UCSD-AML1 (cell line): Measurements from ENCODE around the gene CLPSL2.

Experiments used
- DNase-seq: peaks from one replicate; lab custom pipeline; 2025; ENCODE audit not compliant: unreplicated experiment; lab: John Stamatoyannopoulos, UW

Gene CLPSL2

DNA sequence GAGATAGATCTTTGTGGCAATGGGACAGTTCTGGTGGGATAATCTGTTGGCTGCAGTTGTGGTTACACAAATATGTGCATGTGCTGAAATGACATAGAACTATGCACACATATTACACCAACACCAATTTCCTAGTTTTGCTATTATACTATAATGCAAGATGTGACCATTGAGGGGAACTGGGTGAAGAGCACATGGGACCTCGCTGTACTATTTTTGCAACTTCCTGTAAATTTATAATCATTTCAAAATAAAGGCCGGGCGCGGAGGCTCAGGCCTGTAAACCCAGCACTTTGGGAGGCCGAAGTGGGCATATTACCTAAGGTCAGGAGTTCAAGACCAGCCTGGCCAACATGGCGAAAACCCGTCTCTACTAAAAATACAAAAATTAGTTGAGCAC is 30.9 kb upstream of the CLPSL2 start:
- DNase-seq = no peak

DNA sequence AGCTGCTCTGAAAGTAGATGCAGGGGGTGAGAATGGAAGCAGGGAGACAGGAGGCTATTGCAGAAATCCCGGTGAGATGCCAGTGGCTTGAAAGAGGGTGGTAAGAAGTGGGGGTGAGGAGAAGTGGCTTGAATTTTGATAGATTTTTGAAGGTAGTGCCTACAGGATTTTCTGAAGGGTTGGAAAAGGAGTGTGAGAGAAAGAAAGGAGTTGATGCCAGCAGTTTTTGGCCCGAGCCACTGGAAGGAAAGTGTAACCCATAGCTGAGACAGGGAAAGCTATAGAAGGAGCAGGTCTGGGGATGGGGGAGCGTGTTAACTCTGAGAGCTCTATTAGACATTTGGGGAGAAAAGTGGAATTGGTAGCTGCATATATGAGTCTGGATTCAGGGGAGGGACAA is 29.9 kb upstream of the CLPSL2 start:
- DNase-seq = no peak

DNA sequence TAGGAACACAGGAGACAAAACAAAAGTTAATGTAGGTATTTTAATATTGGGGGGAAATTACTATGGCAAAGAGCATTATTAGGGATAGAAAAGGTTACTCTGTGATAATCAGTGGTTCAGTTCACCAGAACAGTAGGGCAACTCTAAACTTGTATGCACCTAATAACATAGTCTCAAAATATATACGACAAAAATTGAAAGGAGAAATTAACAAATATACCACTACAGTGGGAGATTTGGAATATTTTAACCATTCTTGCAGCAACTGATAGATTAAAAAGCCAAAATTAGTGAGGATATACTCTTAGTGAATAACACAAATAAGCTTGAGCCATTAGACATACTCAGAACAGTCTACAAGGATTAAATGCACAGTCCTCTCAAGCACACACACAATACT is 28.5 kb upstream of the CLPSL2 start:
- no peak for DNase-seq

DNA sequence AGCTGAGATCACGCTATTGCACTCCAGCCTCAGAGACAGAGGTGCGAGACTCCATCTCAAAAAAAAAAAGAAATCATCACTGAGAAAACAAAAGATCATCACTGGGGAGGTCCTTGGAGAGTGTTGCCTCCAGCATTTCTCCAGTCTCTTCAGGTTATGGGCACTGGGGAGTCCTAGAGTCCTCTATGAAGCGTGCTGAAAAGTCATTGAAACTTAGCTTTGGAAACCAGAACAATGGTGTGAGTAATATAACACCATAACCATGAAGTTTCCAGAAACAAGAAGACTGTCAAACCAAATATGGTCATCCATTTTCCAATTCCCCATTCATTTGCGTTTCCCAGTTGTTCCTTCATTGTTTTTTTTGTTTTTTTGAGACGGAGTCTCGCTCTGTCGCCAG is 25.8 kb upstream of the CLPSL2 start:
- DNase-seq = no peak

DNA sequence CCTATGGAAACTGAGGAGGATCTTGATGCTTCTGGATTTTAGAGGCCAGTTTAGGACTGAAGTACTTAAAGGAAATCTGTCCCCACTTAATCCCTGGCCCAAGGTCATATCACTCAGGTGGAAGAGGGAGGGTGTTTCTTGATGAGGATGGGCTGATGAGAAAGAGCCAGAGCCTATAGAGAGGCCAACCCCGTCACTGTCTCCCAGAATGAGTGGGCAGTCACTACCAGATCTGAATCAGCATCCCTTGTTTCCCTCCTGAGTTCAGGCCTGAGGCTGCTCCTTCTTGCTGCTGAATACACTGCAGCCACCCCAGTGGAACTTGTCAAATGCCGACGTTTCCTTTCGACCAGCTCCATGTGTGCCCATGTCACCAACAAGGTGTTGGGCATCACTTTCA is 24.8 kb upstream of the CLPSL2 start:
- DNase-seq = no peak

DNA sequence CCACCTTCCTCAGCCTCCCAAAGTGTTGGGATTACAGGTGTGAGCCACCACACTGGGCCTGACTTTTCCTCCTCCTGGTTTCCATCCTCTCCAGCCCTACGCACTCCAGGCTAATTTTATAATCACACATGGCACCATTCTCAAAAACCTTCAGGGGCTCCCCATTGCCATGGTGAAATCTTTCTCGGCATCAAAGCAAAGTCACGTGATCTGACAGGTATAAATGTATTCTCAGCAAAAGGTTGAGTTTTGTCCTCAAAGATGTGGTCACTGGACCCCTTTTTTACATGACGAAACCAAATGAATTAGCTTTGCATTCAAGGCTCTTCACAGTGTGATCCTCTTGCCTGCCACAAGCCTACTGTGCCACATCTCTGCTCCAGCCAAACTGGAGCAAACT is 24.1 kb upstream of the CLPSL2 start:
- no peak for DNase-seq

DNA sequence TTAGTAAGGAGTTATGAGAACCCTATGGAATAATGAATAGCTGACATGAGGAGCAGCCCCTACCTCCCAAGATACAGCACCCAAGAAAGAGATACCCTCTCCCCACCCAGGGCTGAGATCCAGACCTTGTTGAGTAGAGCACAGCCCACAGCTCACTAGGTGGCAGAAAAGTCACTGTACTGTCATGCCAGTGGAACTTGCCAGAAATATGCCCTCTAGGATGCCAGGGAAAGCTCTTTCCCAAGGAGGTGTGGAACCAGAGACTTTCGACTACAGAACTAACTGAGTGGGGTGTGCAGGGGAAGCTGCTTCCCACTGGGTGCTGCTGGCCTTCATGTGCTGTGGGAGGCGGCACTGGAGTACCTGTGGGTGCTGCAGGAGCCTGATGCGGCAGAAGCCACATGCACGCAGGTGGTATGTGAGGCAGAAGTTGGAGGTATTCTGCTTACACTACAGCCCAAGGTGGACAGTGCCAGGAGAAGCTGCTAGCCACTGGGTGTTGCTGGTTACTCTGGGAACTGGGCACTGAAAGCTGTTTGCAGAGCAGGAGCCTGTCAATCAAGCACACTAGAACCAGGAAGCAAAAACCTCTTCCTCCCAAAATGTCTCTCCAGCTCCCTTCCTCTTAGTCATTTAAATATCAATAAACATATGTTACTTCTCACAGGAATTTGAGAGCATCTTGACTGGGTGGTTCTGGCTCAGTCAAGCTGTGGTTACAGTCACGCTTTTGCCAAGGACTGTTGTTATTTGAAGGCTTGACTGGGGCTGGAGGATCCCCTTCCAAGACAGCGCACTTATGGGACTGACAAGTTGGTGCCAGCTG is 21.7 kb upstream of the CLPSL2 start:
- DNase-seq = peak; percentile 42

DNA sequence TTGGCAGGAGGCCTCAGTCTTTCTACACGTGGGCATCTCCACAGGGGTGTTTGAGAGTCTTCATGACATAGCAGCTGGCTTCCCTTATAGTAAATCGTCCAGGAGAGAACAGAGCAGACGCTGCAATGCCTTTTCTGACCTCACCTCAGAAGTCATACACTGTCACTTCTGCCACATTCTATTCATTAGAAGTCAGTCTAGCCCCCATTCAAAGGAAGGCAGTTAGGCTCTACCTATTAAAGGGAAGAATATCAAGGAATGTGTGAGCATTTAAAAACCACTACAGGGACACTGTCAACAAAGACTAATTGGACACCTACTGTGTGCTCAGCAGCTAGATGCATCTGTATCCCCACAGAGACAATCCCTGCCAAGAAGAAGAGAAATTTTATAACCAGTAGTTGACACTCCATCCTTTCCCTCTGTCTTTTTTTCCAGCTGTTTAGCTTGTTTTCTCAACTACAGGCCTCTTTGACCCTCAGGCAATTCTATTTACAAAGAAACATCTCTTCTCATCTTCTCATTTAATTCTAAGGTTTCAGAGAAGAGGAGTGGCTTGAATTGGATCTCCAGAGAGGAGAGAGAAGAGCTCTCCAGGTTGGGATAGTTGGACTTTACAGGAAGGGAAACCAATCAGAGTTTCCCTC is 21.0 kb upstream of the CLPSL2 start:
- no peak for DNase-seq

DNA sequence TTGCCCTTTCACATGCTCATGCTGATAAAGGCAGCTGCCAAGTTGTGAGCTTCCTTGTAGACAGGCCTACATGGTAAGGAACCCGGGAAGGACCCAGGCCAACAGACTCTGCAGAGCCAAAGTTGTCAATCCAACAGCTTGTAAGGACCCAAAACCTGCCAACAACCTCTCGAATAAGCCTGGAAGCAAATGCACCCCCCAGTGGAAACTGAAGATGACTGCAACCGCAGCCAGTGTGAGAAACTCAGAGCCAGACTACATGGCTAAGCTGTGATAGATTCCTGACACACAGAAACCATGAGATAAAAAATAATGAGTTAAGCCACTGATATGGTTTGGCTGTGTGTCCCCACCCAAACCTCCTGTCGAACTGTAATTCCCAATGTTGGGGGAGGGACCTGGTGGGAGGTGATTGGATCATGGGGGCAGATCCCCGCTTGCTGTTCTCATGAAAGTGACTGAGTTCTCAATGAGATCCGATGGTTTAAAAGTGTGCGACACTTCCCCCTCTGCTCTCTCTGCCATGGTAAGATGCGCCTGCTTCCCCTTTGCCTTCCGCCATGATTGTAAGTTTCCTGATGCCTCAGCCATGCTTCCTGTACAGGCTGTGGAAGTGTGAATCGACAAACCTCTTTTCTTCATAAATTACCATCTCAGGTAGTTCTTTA is 18.8 kb upstream of the CLPSL2 start:
- peak; percentile 56 for DNase-seq

DNA sequence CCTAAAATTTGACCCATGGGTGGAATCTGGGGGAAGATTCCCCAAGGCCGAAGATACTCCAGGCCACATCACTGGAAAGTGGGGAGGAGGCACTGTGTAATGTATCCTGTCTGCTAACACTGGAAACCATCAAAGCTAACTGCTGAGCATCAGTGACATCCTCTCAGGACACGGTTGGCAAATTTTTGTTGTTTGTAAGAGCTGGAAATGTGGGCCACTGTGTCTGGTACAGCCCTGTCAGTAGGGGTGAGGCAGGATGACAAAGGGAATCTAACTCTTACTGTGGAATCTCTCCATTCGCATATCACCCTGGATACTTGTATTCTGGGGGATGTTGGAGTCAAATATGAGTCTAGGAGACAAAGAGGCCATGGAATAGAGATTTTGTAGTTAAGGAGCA is 17.0 kb upstream of the CLPSL2 start:
- no peak for DNase-seq

DNA sequence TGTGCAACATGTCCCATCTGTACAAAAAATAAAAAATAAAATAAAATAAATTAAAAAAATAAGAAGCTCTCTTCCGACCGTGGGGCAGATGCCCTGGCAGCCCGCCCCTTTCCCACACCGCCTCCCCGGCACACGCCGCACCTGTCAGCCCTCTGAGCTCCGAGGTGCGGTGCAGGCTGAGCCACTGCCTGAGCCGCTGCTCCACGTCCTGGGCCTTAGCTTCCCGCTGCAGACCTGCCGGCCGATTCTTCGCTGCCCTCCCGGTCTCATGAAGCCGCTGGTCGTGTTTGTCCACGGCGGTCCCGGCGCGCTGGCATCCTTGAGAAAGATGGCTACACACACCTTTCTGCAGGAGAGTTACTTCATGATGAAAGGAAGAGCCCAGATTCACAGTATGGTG is 10.7 kb upstream of the CLPSL2 start:
- no peak for DNase-seq

DNA sequence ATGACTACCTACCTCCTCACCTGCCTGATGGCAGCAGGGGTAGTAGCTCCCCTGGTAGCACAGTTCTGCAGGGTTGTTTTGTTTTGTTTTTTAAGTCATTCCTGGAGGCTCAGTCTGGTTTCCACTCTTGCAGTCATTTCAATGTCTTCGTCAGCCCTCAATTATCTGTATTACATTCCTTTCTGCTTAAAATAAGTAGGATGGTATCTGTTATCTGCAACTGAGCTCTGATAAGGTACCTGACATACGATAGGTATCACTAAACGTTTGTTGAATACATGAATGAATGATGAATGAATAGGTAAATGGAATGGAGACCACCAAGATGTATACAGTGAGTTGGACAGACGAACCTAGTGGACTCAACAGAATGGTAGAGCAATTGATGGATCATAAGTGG is 7.2 kb upstream of the CLPSL2 start:
- no peak for DNase-seq

DNA sequence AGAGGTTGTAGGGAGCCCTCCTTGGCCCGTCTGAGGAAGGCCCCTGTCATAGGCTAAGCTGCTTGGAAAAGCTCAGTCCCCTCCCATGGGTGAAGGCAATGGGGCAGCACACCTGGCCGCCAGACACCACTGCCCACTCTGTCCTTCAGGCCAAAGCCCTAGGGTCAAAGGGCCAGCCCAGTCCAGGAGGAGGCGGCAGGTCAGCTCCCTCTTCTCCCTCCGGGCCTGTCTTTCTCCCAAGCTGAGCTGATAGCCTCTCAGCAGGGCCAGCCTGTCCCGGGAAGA is 5.1 kb upstream of the CLPSL2 start:
- no peak for DNase-seq

DNA sequence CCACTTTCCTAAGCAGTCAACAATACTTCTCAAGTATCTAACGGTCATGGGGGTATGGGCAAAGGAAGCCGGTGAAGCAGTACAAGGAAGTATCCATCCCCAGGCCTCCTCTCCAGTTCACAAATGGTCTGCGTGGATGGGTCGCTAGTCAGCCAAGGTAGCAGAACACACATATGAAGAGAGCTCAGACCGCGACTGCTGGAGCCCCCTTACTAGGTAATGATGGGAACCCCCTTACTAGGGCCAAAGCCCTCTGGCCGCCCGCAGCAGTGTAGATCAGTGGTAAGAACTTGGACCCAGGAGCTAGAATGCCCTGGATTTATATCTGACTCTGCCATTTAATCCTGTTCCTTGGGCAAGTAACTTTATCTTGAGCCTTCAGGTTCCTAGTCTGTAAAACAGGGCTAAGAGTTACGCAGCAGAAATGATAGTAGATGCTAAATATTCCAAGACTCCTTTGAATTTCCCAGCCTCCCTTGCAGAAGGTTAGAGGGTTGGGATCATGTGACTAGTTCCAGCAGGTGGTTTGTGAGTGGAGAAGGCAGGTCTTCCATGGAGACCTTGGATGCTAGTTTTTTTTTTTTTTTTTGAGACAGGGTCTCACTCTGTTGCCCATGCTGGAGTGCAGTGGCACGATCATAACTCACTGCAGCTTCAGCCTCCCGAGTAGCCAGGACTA is 2.1 kb upstream of the CLPSL2 start:
- no peak for DNase-seq

DNA sequence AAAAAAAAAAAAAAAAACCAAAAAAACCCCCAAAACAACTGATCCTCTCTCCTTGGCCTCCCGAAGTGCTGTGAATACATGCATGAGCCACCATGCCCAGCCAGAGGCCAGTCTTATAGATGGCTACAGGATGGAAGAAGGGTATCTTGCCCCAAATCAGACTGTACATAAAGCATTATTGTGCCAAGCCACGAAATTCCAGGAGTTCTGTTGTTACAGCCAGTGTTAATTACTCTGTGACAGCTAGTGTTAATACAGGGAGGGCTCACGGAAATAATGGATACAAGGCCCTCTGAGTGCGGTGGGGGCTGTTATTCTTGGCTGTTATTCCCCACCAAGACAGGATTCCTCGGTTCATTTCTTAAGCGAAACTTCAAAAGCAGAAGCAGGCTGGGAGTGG is 1.4 kb upstream of the CLPSL2 start:
- DNase-seq = no peak

DNA sequence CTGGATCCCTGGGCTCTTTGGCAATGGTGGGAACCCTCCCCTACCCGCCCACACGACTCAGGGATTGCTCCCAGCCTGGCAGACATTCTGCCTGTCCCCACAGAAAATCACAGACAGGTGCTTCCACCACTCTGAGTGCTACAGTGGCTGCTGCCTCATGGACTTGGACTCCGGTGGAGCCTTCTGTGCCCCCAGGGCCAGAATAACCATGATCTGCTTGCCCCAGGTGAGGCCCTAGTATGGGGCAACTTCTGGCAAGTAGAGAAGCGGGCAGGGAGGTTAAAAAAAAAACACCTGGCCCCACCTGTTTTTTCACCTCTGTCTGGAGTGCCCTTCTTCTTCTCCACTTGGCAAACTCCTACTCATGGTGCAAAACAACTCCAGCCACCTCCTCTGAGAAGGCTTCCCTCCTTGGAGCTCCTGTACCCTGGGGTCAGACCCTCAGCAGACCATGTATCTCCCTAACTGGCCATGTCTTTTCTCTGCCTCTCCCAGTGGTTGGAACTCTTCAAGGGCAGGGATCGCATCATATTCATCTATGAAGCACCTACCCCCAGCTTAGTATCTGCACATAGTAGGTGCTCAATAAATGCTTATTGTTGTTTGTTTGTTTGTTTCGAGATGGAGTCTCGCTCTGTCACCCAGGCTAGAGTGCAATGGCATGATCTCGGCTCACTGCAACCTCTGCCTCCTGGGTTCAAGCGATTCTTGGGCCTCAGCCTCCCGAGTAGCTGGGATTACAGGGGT is 1.1 kb downstream of the CLPSL2 start:
- no peak for DNase-seq

DNA sequence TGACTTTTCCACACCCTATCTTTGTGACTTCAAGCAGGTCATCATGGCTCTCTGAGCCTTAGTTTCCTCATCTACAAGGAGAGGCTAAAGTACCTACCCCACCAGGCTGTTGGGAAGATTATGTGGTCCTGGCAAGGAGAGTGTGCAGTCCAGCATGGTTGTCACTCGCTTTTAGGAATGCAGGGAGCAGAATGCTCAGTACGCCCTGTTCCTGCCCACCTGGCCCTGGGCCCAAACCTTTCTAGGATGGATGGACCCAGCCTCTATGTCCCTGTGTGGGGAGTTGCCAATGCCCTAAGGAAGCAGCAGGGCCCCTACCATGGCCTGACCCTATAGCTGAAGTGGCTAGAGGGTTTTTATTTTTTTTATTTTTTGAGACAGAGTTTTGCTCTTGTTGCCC is 2.0 kb downstream of the CLPSL2 start:
- no peak for DNase-seq

DNA sequence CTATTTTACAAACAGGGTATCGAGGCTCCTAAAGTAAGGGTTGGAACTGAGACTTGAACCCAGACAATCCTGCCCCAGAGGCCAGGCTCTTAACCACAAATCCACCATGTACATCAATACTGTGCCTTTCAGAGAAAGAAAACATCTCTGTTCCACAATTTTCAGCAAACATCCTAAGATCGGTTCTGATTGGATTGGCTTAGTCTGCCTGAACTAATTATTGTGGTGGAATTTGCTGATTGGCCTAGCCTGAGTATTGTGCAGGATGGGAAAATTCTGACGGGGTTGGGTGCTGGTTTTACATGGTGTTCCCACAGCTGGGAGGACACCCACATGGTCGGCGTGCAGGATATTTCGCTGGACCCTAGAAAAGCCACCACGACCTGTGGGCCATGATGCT is 4.3 kb downstream of the CLPSL2 start, which contains the start of gene CLPSL1:
CLPSL1 (plus strand) TSS at position 301 of the 400 bp plus-strand sequence; CDS start at position 393, 92 bp downstream.
- no peak for DNase-seq

DNA sequence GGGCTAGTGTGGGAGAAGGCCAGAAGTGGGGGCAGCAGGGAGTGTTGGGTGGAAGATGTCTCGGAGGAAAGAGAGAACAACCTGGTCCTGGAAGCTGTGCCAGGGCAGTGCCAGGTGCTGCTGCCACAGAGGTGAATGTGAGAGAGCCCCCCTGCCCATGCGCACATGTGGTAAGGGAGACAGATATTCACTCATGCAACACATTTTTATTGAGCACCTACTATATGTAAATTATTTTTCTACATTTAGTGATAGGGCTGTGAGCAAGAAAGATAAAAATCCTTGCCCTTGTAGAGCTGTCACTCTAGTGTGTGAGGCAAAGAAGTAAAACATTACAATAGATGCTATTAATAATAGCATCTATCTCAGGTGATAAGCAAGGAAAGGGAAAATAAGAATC is 4.9 kb downstream of the CLPSL2 start:
- no peak for DNase-seq

DNA sequence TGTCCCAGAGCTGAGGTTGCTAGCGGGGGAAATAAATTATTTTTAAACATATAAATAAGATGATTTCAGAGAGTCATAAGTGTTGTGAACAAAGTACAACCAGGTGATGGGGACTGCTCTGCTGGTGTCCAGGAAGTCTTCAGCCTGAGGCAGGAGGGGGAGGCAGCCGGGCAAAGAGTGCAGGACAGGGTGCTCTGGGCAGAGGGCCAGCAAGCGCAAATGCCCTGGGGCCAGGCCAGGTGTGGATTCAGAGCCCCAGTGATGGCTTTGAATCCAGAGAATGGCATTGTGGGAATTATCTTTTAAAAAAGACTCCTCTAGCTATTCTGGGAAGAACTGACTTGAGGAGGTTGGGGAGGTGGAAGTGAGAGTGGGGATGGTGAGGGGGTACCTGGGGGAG is 6.0 kb downstream of the CLPSL2 start:
- no peak for DNase-seq

DNA sequence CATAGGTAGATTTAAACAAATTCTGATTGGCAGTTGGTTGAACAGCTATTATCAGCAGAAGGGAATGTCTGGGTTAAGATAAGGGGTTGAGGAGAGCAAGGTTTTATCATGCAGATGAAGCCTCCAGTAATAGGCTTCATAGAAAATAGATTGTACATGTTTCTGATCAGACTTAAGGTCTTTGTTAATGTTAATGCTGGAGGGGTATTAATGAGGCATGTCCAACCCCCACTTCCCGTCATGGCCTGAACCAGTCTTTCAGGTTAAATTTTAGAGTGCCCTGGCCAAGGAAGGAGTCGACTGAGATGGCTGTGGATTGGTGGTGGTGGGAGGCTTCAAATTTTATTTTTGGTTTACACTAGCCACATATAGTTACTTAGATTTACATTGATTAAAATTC is 7.8 kb downstream of the CLPSL2 start:
- DNase-seq = no peak
